SK-N-SH treated with all-trans-retinoic acid at 6 μM for 48 hours (cell line): ENCODE data around the gene C12orf76.

ENCODE experiments used
- ARNTL ChIP-seq: fragments of 450-650 bp; formaldehyde crosslinking; IDR thresholded peaks from 2 replicates; pipeline ENCODE4 v1.5.0; 2020; ENCODE audit warnings: low read depth, mild to moderate bottlenecking, moderate library complexity, borderline replicate concordance
- CREB5 ChIP-seq: fragments of 250-450 bp; sonication (Bioruptor Pico); IDR thresholded peaks from 2 replicates; pipeline ENCODE4 v1.5.1; 2020; ENCODE audit warnings: low read depth, mild to moderate bottlenecking, moderate library complexity
- CSDC2 ChIP-seq: fragments of 250-450 bp; sonication (Bioruptor Pico); IDR thresholded peaks from 2 replicates; pipeline ENCODE4 v1.5.0; 2020; ENCODE audit warnings: mild to moderate bottlenecking, moderate library complexity
- ESRRG ChIP-seq: fragments of 250-450 bp; sonication (Bioruptor Pico); IDR thresholded peaks from 2 replicates; pipeline ENCODE4 v1.6.1; 2021; ENCODE audit warnings: mild to moderate bottlenecking
- ISL1 ChIP-seq: fragments of 250-450 bp; sonication (Bioruptor Pico); IDR thresholded peaks from 2 replicates; pipeline ENCODE4 v2.1.2; 2022; ENCODE audit warnings: mild to moderate bottlenecking, moderate library complexity
- OSR1 ChIP-seq: fragments of 250-450 bp; sonication (Bioruptor Pico); IDR thresholded peaks from 2 replicates; pipeline ENCODE4 v1.8.0; 2022; ENCODE audit warnings: moderate library complexity, mild to moderate bottlenecking, inconsistent platforms
- PATZ1 ChIP-seq: fragments of 250-450 bp; sonication (Bioruptor Pico); IDR thresholded peaks from 2 replicates; pipeline ENCODE4 v1.8.0; 2020; ENCODE audit warnings: mild to moderate bottlenecking, moderate library complexity, borderline replicate concordance
- POU6F1 ChIP-seq: fragments of 250-450 bp; sonication (Bioruptor Pico); IDR thresholded peaks from 2 replicates; pipeline ENCODE4 v1.8.0; 2021; ENCODE audit warnings: low read depth, mild to moderate bottlenecking, moderate library complexity, borderline replicate concordance
- PPARA ChIP-seq: fragments of 250-450 bp; sonication (Bioruptor Pico); IDR thresholded peaks from 2 replicates; pipeline ENCODE4 v1.5.0; 2020; ENCODE audit warnings: mild to moderate bottlenecking, borderline replicate concordance
- RARB ChIP-seq: fragments of 250-450 bp; sonication (Bioruptor Pico); IDR thresholded peaks from 2 replicates; pipeline ENCODE4 v1.8.0; 2021; ENCODE audit warnings: mild to moderate bottlenecking, moderate library complexity
- TCF4 ChIP-seq: fragments of 250-450 bp; sonication (Bioruptor Pico); IDR thresholded peaks from 2 replicates; pipeline ENCODE4 v1.8.0; 2021; ENCODE audit warnings: mild to moderate bottlenecking, moderate library complexity, borderline replicate concordance
- ZC3H10 ChIP-seq: fragments of 250-450 bp; sonication (Bioruptor Pico); IDR thresholded peaks from 2 replicates; pipeline ENCODE4 v1.5.1; 2021; ENCODE audit warnings: mild to moderate bottlenecking, moderate library complexity
- ZFP3 ChIP-seq: fragments of 250-450 bp; sonication (Bioruptor Pico); IDR thresholded peaks from 2 replicates; pipeline ENCODE4 v1.5.0; 2020; ENCODE audit warnings: mild to moderate bottlenecking, moderate library complexity
- ZFP30 ChIP-seq: fragments of 450-650 bp; formaldehyde crosslinking; IDR thresholded peaks from 2 replicates; pipeline ENCODE4 v1.5.0; 2022; ENCODE audit warnings: mild to moderate bottlenecking, moderate library complexity

GRCh38 chr12:109993091-109993490, 55.2 kb downstream of the C12orf76 start:
- TF ChIP-seq CREB5 (CRISPR knock-in tag) (no peak), PPARA (no peak), PATZ1 (CRISPR knock-in tag) (no peak), RARB (CRISPR knock-in tag) (no peak), POU6F1 (no peak), ESRRG (CRISPR knock-in tag) (no peak), ZFP30 (CRISPR knock-in tag) (no peak), OSR1 (CRISPR knock-in tag) (no peak), TCF4 (CRISPR knock-in tag) (no peak), CSDC2 (CRISPR knock-in tag) (no peak), ISL1 (CRISPR knock-in tag) (no peak), ZC3H10 (CRISPR knock-in tag) (no peak), ZFP3 (no peak), ARNTL (CRISPR knock-in tag) (no peak)
